A549 (cell line): Measurements from ENCODE around the gene LDLRAD4. TPM values are rescaled to one million over a fixed set of nuclear protein-coding genes. Genes with fewer than 3 reads are reported as not detected.

Source experiments
- ATAC-seq, 2 experiments: fragments of 200-7000 bp in 1 of 2; fragments of >200 bp in 1 of 2; cut with Nextera tagmentation in 1 of 2; cut with Tn5 transposase in 1 of 2; 3 replicates each; pipeline versions ENCODE4 v1.8.0 to v1.9.1; 2018 to 2020; ENCODE audit warnings: mild to moderate bottlenecking in 1 of 2, moderate library complexity in 1 of 2
- CTCF ChIA-PET: fragments of 300-600 bp; sonication (Branson Sonifier 250); formaldehyde crosslinking; extraction: SDS; loops from one replicate; lab custom pipeline; 2021; ENCODE audit warnings: antibody characterized with exemption, inconsistent platforms; lab: Yijun Ruan, JAX
- POLR2A ChIA-PET: fragments of 350-600 bp; formaldehyde crosslinking; extraction: SDS; loops from one replicate; lab custom pipeline; 2021; ENCODE audit warnings: antibody characterized with exemption, inconsistent platforms; lab: Yijun Ruan, JAX
- DNase-seq, 2 experiments: peaks; one replicate each; pipeline versions ENCODE4 v3.0.0 to v3.0.0-alpha.2; 2011 to 2016; ENCODE audit warnings: low read depth in 1 of 2, low spot score in 1 of 2
- FAIRE-seq: peaks from 2 replicates; lab custom pipeline; 2011; peaks lifted over from hg19 to GRCh38; lab: Jason Lieb, UNC
- H3K27ac ChIP-seq, 2 experiments: fragments of >200 bp; sonication (Bioruptor Twin); formaldehyde crosslinking; 3 replicates each; pipeline ENCODE4 v1.5.1; 2016 to 2017
- H3K4me1 ChIP-seq: fragments of >200 bp; sonication (Bioruptor Twin); formaldehyde crosslinking; 3 replicates; pipeline ENCODE4 v1.6.1; 2016
- H3K4me2 ChIP-seq: fragments of >200 bp; sonication (Bioruptor Twin); formaldehyde crosslinking; 3 replicates; pipeline ENCODE4 v1.6.1; 2016
- H3K4me3 ChIP-seq: fragments of >200 bp; sonication (Bioruptor Twin); formaldehyde crosslinking; 3 replicates; pipeline ENCODE4 v1.5.1; 2016
- H3K9me3 ChIP-seq: fragments of >200 bp; sonication (Bioruptor Twin); formaldehyde crosslinking; 3 replicates; pipeline ENCODE4 v1.6.1; 2016
- CBX2 ChIP-seq: fragments of 200-600 bp; sonication (generic); IDR thresholded peaks from 2 replicates; pipeline ENCODE4 v1.6.1; 2016; ENCODE audit warnings: low read depth, mild to moderate bottlenecking, borderline replicate concordance
- CHD4 ChIP-seq: fragments of 200-600 bp; sonication (generic); IDR thresholded peaks from 2 replicates; pipeline ENCODE4 v1.6.1; 2016; ENCODE audit warnings: antibody characterized with exemption, mild to moderate bottlenecking, borderline replicate concordance
- CTCF ChIP-seq: fragments of >200 bp; sonication (Bioruptor Twin); formaldehyde crosslinking; IDR thresholded peaks from 3 replicates; pipeline ENCODE4 v1.5.1; 2016
- EHF ChIP-seq: fragments of 250-450 bp; sonication (Bioruptor Pico); IDR thresholded peaks from 2 replicates; pipeline ENCODE4 v1.5.0; 2020; ENCODE audit warnings: mild to moderate bottlenecking
- EP300 ChIP-seq, 2 experiments: fragments of >200 bp; sonication (Bioruptor Twin); formaldehyde crosslinking; IDR thresholded peaks; 2 replicates in 1 of 2; 3 replicates in 1 of 2; pipeline ENCODE4 v1.6.1; 2016 to 2017
- ESRRA ChIP-seq: fragments of 150-350 bp; IDR thresholded peaks from 2 replicates; pipeline ENCODE4 v1.6.1; 2014; ENCODE audit warnings: mild to moderate bottlenecking, low read length, borderline replicate concordance
- FOSL2 ChIP-seq, 2 experiments: fragments of 450-650 bp in 1 of 2; fragments of >200 bp in 1 of 2; sonication (Bioruptor Twin) in 1 of 2; formaldehyde crosslinking; IDR thresholded peaks; 2 replicates each; pipeline versions ENCODE4 v1.5.0 to v1.6.1; 2016 to 2020; ENCODE audit warnings: mild to moderate bottlenecking in 1 of 2, moderate library complexity in 1 of 2
- GATA3 ChIP-seq: IDR thresholded peaks from 2 replicates; pipeline ENCODE4 v1.6.1; 2012; ENCODE audit warnings: borderline replicate concordance
- HEYL ChIP-seq: fragments of 250-450 bp; sonication (Bioruptor Pico); IDR thresholded peaks from 2 replicates; pipeline ENCODE4 v1.8.0; 2021; ENCODE audit warnings: mild to moderate bottlenecking, moderate library complexity
- HOXB13 ChIP-seq: fragments of 250-450 bp; sonication (Bioruptor Pico); IDR thresholded peaks from 2 replicates; pipeline ENCODE4 v1.5.0; 2020; ENCODE audit warnings: low read depth, mild to moderate bottlenecking, moderate library complexity
- KDM1A ChIP-seq: fragments of 200-600 bp; sonication (generic); IDR thresholded peaks from 2 replicates; pipeline ENCODE4 v1.6.1; 2016; ENCODE audit warnings: low read depth, mild to moderate bottlenecking
- MAFK ChIP-seq: fragments of 450-650 bp; IDR thresholded peaks from 2 replicates; pipeline ENCODE4 v1.6.1; 2014; ENCODE audit not compliant: partially characterized antibody
- MAZ ChIP-seq: fragments of 150-350 bp; IDR thresholded peaks from 2 replicates; pipeline ENCODE4 v1.6.1; 2014; ENCODE audit warnings: antibody characterized with exemption, low read depth, low read length, borderline replicate concordance
- MYC ChIP-seq: IDR thresholded peaks from 2 replicates; pipeline ENCODE4 v1.6.1; 2012; ENCODE audit warnings: mild to moderate bottlenecking, inconsistent platforms, low read length, improper control_type of control experiment, borderline replicate concordance
- NPAS2 ChIP-seq: fragments of 250-450 bp; sonication (Bioruptor Pico); IDR thresholded peaks from 2 replicates; pipeline ENCODE4 v1.8.0; 2022; ENCODE audit warnings: mild to moderate bottlenecking, moderate library complexity, borderline replicate concordance
- RAD21 ChIP-seq, 2 experiments: fragments of >200 bp in 1 of 2; sonication (Bioruptor Twin) in 1 of 2; formaldehyde crosslinking in 1 of 2; IDR thresholded peaks in 1 of 2; conservative IDR thresholded peaks in 1 of 2; 2 replicates in 1 of 2; 3 replicates in 1 of 2; pipeline ENCODE4 v1.6.1; 2012 to 2018; ENCODE audit warnings: inconsistent platforms in 1 of 2
- RARB ChIP-seq: fragments of 250-450 bp; sonication (Bioruptor Pico); IDR thresholded peaks from 2 replicates; pipeline ENCODE4 v1.8.0; 2021; ENCODE audit warnings: mild to moderate bottlenecking, moderate library complexity
- RCOR1 ChIP-seq: fragments of 150-350 bp; IDR thresholded peaks from 2 replicates; pipeline ENCODE4 v1.6.1; 2014; ENCODE audit warnings: antibody characterized with exemption, low read length, low read depth
- RFX5 ChIP-seq: fragments of 450-650 bp; IDR thresholded peaks from 2 replicates; pipeline ENCODE4 v1.7.1; 2014; ENCODE audit warnings: antibody characterized with exemption, mild to moderate bottlenecking, moderate library complexity
- SMC3 ChIP-seq: fragments of >200 bp; sonication (Bioruptor Twin); formaldehyde crosslinking; IDR thresholded peaks from 3 replicates; pipeline ENCODE4 v1.6.1; 2018; ENCODE audit warnings: inconsistent platforms
- SREBF2 ChIP-seq: fragments of 450-650 bp; IDR thresholded peaks from 2 replicates; pipeline ENCODE4 v1.6.1; 2014; ENCODE audit warnings: mild to moderate bottlenecking, moderate library complexity
- TP53 ChIP-seq: fragments of 250-450 bp; sonication (Bioruptor Pico); IDR thresholded peaks from 2 replicates; pipeline ENCODE4 v1.5.0; 2021; ENCODE audit warnings: mild to moderate bottlenecking, moderate library complexity
- ZC3H11A ChIP-seq: fragments of 450-650 bp; IDR thresholded peaks from 2 replicates; pipeline ENCODE4 v1.6.1; 2014; ENCODE audit warnings: antibody characterized with exemption, mild to moderate bottlenecking
- ZFP36 ChIP-seq: fragments of 450-650 bp; IDR thresholded peaks from 2 replicates; pipeline ENCODE4 v1.6.1; 2014; ENCODE audit warnings: borderline replicate concordance; ENCODE audit not compliant: partially characterized antibody
- WGBS: methylation state at CpG from one replicate; pipeline ENCODE4 v1.1.6; 2017; ENCODE audit errors: missing lambda C conversion rate; 5-methylcytosine and 5-hydroxymethylcytosine counted together
- polyA plus RNA-seq, 4 experiments: library from polyadenylated mRNA; depleted of rRNA in 3 of 4; stranded (reverse); fragments of >200 nt; fragmentation: RNase III in 1 of 4; extraction: RNeasy Plus Mini Kit Qiagen cat#74134 plus additional on column Dnase treatment in 1 of 4; gene quantifications; 2 replicates in 3 of 4; 3 replicates in 1 of 4; pipeline ENCODE4 v1.2.3, GENCODE V29; 2011 to 2017
- TF ChIP-seq, protein P1 (sequence below): fragments of 250-450 bp; sonication (Bioruptor Pico); IDR thresholded peaks from 2 replicates; pipeline ENCODE4 v1.5.0; 2020; ENCODE audit warnings: low read depth, mild to moderate bottlenecking, moderate library complexity
- TF ChIP-seq, protein P2 (sequence below): fragments of >200 bp; sonication (Bioruptor Twin); formaldehyde crosslinking; IDR thresholded peaks from 2 replicates; pipeline ENCODE4 v1.6.1; 2016

The LDLRAD4 gene
- polyA plus RNA-seq, 2 of the 4 experiments (the other 2 are of a cell fraction) = 5.2 to 7.6 TPM

- TF ChIP-seq HEYL (CRISPR knock-in tag) (no peak), MAZ (no peak), TP53 (CRISPR knock-in tag) (no peak), CBX2 (no peak), ZFP36 (no peak), RAD21 (conservative IDR thresholded peaks at IDR 0.05 in 1 of 2, IDR thresholded peaks at IDR 0.05 in 1 of 2) (no peak), RFX5 (no peak), SREBF2 (no peak), KDM1A (no peak), MAFK (no peak), MYC (no peak), RARB (CRISPR knock-in tag) (no peak)
- H3K9me3 ChIP-seq = no peaks in the 10 kb centered on the region
- H3K27ac ChIP-seq = no peak overlapping the region
- DNase-seq (no peak), ATAC-seq (no peak), FAIRE-seq (no peak)
- 89% methylated on average over 4 of the region's 4 CpGs for WGBS
- no peak overlapping the region for H3K4me3 ChIP-seq
- ChIA-PET POLR2A (no interaction called here), CTCF (no interaction called here)
- no peaks in the 10 kb centered on the region for H3K4me1 ChIP-seq
- H3K4me2 ChIP-seq = no peak overlapping the region
Measured at GRCh38 chr18:13465124-13465446, 246.5 kb downstream of the LDLRAD4 start.

GRCh38 chr18:13465476-13465875 is 246.9 kb downstream of the LDLRAD4 start:
- ChIA-PET CTCF (no interaction called here), POLR2A (no interaction called here)
- DNase-seq (no peak), ATAC-seq (no peak), FAIRE-seq (no peak)
- H3K9me3 ChIP-seq = no peaks in the 10 kb centered on the region
- TF ChIP-seq EHF (CRISPR knock-in tag) (no peak), MAZ (no peak), RFX5 (no peak), SMC3 (no peak), ESRRA (no peak), FOSL2 (IDR thresholded peaks at IDR 0.05) (no peak), FOSL2 (CRISPR knock-in tag; IDR thresholded peaks at IDR 0.05) (no peak), HOXB13 (no peak), CTCF (no peak), MYC (no peak), NPAS2 (no peak), RCOR1 (no peak), ZC3H11A (no peak), GATA3 (no peak), SREBF2 (no peak), EP300 (IDR thresholded peaks at IDR 0.05) (no peak), CHD4 (no peak)
- TF ChIP-seq, protein P1, sequence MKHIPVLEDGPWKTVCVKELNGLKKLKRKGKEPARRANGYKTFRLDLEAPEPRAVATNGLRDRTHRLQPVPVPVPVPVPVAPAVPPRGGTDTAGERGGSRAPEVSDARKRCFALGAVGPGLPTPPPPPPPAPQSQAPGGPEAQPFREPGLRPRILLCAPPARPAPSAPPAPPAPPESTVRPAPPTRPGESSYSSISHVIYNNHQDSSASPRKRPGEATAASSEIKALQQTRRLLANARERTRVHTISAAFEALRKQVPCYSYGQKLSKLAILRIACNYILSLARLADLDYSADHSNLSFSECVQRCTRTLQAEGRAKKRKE (CRISPR knock-in tag) = no peak
- TF ChIP-seq, protein P2, sequence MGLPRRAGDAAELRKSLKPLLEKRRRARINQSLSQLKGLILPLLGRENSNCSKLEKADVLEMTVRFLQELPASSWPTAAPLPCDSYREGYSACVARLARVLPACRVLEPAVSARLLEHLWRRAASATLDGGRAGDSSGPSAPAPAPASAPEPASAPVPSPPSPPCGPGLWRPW = no peak
- no peaks in the 10 kb centered on the region for H3K4me1 ChIP-seq
- WGBS = 77% methylated on average over 5 of the region's 5 CpGs
- H3K27ac ChIP-seq = no peak overlapping the region
- H3K4me3 ChIP-seq = no peak overlapping the region
- H3K4me2 ChIP-seq = no peak overlapping the region
